Left lung (tissue), 10 donors: ENCODE measurements around the gene LRRN2. TPM values are rescaled to one million over a fixed set of nuclear protein-coding genes. Genes with fewer than 3 reads are reported as not detected.
"Not testable (repeated sequence)": the region's sequence is repeated elsewhere in the genome, so short reads cannot be mapped to it uniquely, and the experiment has no call there.

Source experiments
- ATAC-seq: fragments of 200-7000 bp; cut with Tn5 transposase; one replicate; pipeline ENCODE4 v1.9.1; 2020; ENCODE audit warnings: moderate library complexity
- DNase-seq, 4 donors: peaks; one replicate each; pipeline ENCODE4 v3.0.0-alpha.2; 2013 to 2020
- H3K27ac ChIP-seq, 2 donors: fragments of 200-600 bp; sonication (generic) in 1 of 2; one replicate each; pipeline versions ENCODE4 v1.5.0 to v1.8.0; 2020 to 2021
- H3K27me3 ChIP-seq, 2 donors: fragments of 200-600 bp; sonication (generic) in 1 of 2; one replicate each; pipeline versions ENCODE4 v1.5.0 to v1.8.0; 2020 to 2021
- H3K36me3 ChIP-seq, 2 donors: fragments of 200-600 bp; sonication (generic) in 1 of 2; one replicate each; pipeline versions ENCODE4 v1.5.0 to v1.8.0; 2020 to 2021
- H3K4me1 ChIP-seq, 2 donors: fragments of 200-600 bp; one replicate each; pipeline ENCODE4 v1.8.0; 2021
- H3K4me3 ChIP-seq, 2 donors: fragments of 200-600 bp; sonication (generic) in 1 of 2; one replicate each; pipeline versions ENCODE4 v1.5.0 to v1.8.0; 2020 to 2021; ENCODE audit warnings: mild to moderate bottlenecking in 1 of 2
- H3K9me3 ChIP-seq, 2 donors: fragments of 200-600 bp; sonication (generic) in 1 of 2; one replicate each; pipeline versions ENCODE4 v1.5.0 to v1.8.0; 2020 to 2021
- CTCF ChIP-seq, 2 donors: fragments of 200-600 bp; sonication (generic) in 1 of 2; IDR thresholded peaks; one replicate each; pipeline versions ENCODE4 v1.5.0 to v1.8.0; 2021; ENCODE audit warnings: antibody characterized with exemption in 2 of 2
- intact Hi-C, 2 donors: fragments of 100-400 bp; cut with DNase I; formaldehyde crosslinking; loops; one replicate each; pipeline versions ENCODE4 v1.11.2 to v1.14.2; 2022
- polyA plus RNA-seq, 6 donors: library from polyadenylated mRNA; unstranded; fragments of 120-200 nt; gene quantifications; one replicate each; pipeline ENCODE4 v1.2.1, GENCODE V29; 2013; ENCODE audit not compliant: insufficient read length in 6 of 6
- total RNA-seq, 2 donors: library from RNA; stranded (reverse); fragmentation: NEBNext Ultra II Directional; extraction: Animal tissue kit (Norgen Biotek cat#: 25700); gene quantifications; one replicate each; pipeline ENCODE4 v1.2.1, GENCODE V29; 2021
- donor health status: DM: no; HTN: yes; CAD: no.
- donor health status: DM: no; HTN: no; CAD: no.

The LRRN2 gene
- total and polyA plus RNA-seq, 8 donors: 1.6 to 7.1 (median 2.0) TPM

DNA sequence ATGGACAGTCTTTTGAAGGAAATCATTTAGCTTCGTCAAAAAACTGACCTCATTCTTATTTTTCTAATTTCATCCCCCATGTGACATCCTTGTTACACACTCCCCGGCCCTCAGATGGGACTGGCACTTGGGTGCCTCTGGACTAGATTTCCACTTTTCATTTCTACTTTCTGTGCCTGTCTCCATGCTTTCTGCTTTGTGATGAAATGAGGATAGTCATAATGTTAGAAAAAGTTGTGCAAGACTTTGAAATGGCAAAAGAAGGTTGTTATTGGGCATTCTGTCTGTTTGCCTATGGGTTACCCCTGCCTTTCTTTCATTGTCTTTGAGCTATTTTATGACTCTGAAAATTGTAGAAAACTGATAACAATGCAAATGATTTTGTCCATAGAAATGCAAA, 114.4 kb downstream of the LRRN2 start:
- Histone ChIP-seq H3K4me3 (no peak overlapping the region), H3K27me3 (no peaks in the 10 kb centered on the region), H3K36me3 (peaks cover 0 to 45% of the 10 kb centered on the region in 2 donors), H3K4me1 (no peaks in the 10 kb centered on the region), H3K9me3 (no peaks in the 10 kb centered on the region), H3K27ac (no peak overlapping the region)
- intact Hi-C loops: loop anchor here in 1 of 2 donors (10.0 kb wide), 1 partner anchor 194 kb away; no protein-coding TSS in a partner anchor
- DNase-seq (no peak), ATAC-seq (no peak)
- TF ChIP-seq CTCF (IDR thresholded peaks at IDR 0.05): no peak

GRCh38 chr1:204570021-204570420, 115.5 kb downstream of the LRRN2 start:
- not testable (repeated sequence) for DNase-seq, H3K4me3 ChIP-seq, ATAC-seq, H3K27ac ChIP-seq, H3K9me3 ChIP-seq, H3K27me3 ChIP-seq, H3K4me1 ChIP-seq
- intact Hi-C loops: loop anchor here in 1 of 2 donors (10.0 kb wide), 1 partner anchor 195 kb away; no protein-coding TSS in a partner anchor
- H3K36me3 ChIP-seq: peaks cover 0 to 45% of the 10 kb centered on the region in 2 donors

DNA sequence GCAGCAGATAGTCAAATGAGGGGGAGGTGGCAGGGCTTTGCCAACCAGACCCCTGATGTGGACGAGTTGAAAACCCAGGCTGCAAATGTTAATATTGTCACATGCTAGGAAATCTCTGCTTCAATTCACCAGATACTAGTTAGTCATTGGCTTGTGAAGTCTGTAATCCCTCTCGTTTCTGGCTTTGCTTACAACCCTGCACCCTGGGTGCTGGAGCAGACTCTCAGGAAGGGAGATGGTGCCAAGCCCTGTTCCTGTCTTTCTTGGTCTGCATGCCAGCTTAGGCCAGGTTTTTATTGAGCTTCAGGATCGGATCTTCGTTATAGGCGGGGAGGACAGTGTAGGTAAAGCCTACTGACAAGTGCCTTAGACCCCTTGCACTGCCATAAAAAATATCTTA, 116.1 kb downstream of the LRRN2 start:
- no peak overlapping the region for H3K27ac ChIP-seq
- no peaks in the 10 kb centered on the region for H3K4me1 ChIP-seq
- H3K4me3 ChIP-seq: no peak overlapping the region
- no peaks in the 10 kb centered on the region for H3K9me3 ChIP-seq
- TF ChIP-seq CTCF (IDR thresholded peaks at IDR 0.05): no peak
- H3K36me3 ChIP-seq: peaks cover 0 to 45% of the 10 kb centered on the region in 2 donors
- ATAC-seq (no peak), DNase-seq (no peak)
- H3K27me3 ChIP-seq: no peaks in the 10 kb centered on the region
- intact Hi-C loops: loop anchor here in 1 of 2 donors (5.0 kb wide), 1 partner anchor 238 kb away; no protein-coding TSS in a partner anchor

GRCh38 chr1:204568576-204569315, 116.8 kb downstream of the LRRN2 start:
- Histone ChIP-seq H3K9me3 (no peaks in the 10 kb centered on the region), H3K27ac (no peak overlapping the region), H3K4me1 (no peaks in the 10 kb centered on the region), H3K4me3 (no peak overlapping the region), H3K36me3 (peaks cover 0 to 42% of the 10 kb centered on the region in 2 donors), H3K27me3 (no peaks in the 10 kb centered on the region)
- no peak for TF ChIP-seq CTCF (IDR thresholded peaks at IDR 0.05)
- DNase-seq (no peak), ATAC-seq (no peak)
- intact Hi-C loops: loop anchor here in 1 of 2 donors (5.0 kb wide), 1 partner anchor 239 kb away; no protein-coding TSS in a partner anchor

Other genes starting within 250 kb of the LRRN2 start
- gene PIK3C2B, start 190.9 kb downstream of the LRRN2 start, total RNA-seq: 10 to 100 TPM; 26.5 to 42.6 TPM
- gene PIK3C2B, start 190.9 kb downstream of the LRRN2 start, polyA plus RNA-seq: 10 to 100 TPM; 34.7 to 46.9 (median 38.3) TPM
- gene MDM4, start 169.3 kb downstream of the LRRN2 start, total RNA-seq: 10 to 100 TPM; 46.7 to 82.1 TPM
- 10 to 100 TPM; 53.9 to 93.0 (median 77.9) TPM for gene MDM4, start 169.3 kb downstream of the LRRN2 start, polyA plus RNA-seq
- 10 to 100 TPM in 1 of 2 donors, 1 to 10 TPM in 1; 6.6 to 11.5 TPM for gene NFASC, start 185.1 kb upstream of the LRRN2 start, total RNA-seq
- gene NFASC, start 185.1 kb upstream of the LRRN2 start, polyA plus RNA-seq: 1 to 10 TPM; 1.2 to 2.3 (median 1.8) TPM